Fibroblast of mammary gland (primary cell): ENCODE data around the gene JPH3.

Experiments
- DNase-seq: peaks from one replicate; pipeline ENCODE4 v3.0.0-alpha.2; 2010; ENCODE audit warnings: low read depth
- H3K4me3 ChIP-seq: 2 replicates; pipeline ENCODE4 v1.5.1; 2011; ENCODE audit warnings: low read depth, mild to moderate bottlenecking, low read length, moderate library complexity; ENCODE audit not compliant: control insufficient read depth
- CTCF ChIP-seq: conservative IDR thresholded peaks from 2 replicates; pipeline ENCODE4 v1.5.1; 2011; ENCODE audit warnings: low read depth, low read length, inconsistent platforms; ENCODE audit not compliant: control insufficient read depth, insufficient read depth

JPH3 gene

GRCh38 chr16:87684106-87684677 lies 81.9 kb downstream of the JPH3 start:
- H3K4me3 ChIP-seq, result no peak overlapping the region
- TF ChIP-seq CTCF, result no peak
- DNase-seq, result no peak

GRCh38 chr16:87684711-87685404 lies 82.5 kb downstream of the JPH3 start:
- DNase-seq, result no peak
- no peak overlapping the region for H3K4me3 ChIP-seq
- TF ChIP-seq CTCF, result no peak

- no peak for DNase-seq
- no peak for TF ChIP-seq CTCF
- no peak overlapping the region for H3K4me3 ChIP-seq
These were observed 83.1 kb downstream of the JPH3 start for GRCh38 chr16:87685405-87685755.

- no peak for TF ChIP-seq CTCF
- no peak for DNase-seq
These were observed 83.5 kb downstream of the JPH3 start for GRCh38 chr16:87685766-87686165.

GRCh38 chr16:87686697-87687096 lies 84.4 kb downstream of the JPH3 start:
- TF ChIP-seq CTCF, result no peak
- no peak for DNase-seq
- no peak overlapping the region for H3K4me3 ChIP-seq

More at GRCh38 chr16:87685766-87686165, 83.5 kb downstream of the JPH3 start:
- no peak overlapping the region for H3K4me3 ChIP-seq

- peak; percentile 6 for DNase-seq
- no peak overlapping the region for H3K4me3 ChIP-seq
- no peak for TF ChIP-seq CTCF
These were observed 85.0 kb downstream of the JPH3 start for GRCh38 chr16:87687126-87687910.
